Activated effector memory CD4-positive, alpha-beta T cell treated with anti-CD3 and anti-CD28 coated beads, Interleukin-2, amount 50 U/mL, for 16 hours (primary cell): ENCODE measurements around the gene RAB44.
A peak's percentile ranks its signal among the peaks of the same experiment; 100 is the strongest.

Source experiments
- DNase-seq: peaks from one replicate; pipeline ENCODE4 v3.0.0-alpha.2; 2020

RAB44 gene

DNA sequence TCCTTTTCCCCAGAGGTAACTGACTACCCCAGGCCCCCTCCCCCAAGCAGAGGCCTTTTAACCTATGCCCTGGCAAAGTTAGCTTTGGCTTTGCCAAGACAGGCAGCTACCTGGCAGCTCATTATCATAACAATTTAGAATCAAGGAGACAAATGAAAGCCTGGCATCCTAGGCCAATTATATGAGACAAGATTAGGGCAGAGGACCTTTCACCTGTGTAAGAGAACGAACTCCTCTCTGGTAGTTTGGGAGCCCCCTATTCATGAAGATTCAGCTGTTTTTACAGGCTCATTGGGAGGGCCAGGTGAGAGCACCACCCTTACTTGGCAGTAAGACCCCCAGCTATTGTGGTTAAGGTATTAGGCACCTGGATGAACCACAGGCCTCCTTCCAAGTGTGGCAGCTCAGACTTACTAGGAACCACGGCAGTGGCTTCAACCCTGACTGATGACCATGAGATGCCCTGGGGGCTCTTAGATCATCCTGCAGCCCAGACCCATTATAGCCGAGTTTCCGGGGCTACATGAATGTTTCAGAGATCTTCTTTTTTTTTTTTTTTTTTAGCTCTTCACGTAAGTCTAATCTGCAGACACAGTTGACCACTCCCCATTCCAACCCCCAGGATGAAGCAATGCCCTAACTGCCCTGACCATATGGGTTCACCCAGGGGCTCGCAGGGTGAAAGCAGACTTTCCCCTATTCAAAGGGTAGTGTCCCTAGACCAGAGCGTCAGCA, 56.2 kb downstream of the RAB44 start:
- no peak for DNase-seq

DNA sequence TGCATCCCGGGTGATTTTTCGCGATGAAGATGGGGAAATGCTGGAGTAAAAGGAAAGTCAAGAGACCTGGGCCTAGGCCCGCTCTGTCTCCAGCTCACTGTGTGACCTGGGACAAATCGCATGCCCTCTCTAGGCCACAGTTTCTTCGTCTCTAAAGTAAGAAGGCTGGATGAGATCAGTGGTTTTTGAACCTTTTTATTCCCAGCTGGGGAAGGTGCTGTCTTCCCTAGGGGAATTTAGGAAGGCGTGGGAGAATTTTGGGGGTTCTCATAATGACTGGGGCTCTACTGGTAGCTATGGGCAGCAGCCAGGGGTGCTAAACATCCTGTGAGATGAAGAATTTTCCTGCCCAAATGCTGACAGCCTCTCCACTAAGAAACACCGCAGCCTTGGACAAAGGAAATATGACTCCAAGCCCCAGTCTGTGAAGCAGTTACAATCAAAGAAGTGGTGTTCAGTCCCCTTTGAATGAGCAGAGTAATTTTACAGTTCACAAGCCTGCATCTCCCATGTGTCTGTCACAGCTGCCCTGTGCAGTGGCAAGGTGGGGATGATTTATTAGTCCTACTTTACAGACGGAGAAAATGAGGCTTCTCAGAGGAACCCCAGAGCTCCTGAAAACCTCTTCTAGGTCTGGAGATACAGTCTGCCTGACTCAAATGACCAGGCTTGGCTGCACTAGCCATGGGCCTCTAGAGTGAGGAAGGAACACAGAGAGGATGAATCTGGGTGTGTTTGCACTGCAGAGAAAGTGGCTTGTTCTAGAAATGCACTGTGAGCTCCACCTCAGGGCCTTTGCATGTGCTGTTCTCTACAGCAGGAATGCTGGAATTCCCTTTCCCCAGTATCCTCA, 57.2 kb downstream of the RAB44 start:
- no peak for DNase-seq

DNA sequence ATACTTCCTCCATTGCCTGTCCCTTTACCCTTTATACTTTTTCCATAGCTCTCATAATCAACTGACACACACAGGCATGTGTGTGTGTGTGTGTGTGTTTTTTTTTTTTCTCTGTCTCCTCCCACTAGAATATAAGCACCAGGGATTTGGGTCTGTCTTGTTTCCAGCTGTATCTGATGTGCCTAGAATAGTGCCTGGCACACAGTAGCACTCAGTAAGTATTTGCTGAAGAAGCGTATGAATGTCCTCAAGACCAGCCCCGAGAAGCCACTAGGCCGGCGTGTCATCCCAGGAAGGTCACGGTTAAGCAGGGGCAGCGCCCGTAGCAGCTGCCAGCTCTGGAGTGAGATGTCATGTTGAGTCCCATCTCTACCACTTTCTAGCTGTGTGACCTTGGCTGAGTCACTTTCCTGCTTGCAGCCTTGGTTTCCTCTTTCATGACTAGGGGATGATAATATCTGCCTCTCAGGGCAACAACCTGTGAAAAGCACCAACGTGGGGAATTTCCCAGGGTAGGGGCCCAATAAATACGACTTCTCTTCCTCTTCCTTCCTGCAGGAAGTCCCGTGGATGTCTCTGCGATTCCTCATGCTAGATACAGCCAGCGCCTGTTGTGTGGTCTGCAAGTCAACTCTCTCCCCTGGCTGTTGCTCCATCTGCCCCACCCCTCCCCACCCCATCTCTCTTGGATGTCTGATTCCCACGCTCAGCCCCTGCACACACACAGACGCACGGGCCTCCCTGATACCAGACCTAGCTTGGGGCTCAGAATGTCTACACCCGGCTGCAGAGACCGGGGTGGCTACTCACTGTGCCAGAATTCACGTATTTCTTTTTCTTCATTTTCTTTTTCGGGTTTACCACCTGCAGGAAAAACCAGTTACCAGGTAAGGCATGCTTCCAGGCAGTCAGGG, 58.1 kb downstream of the RAB44 start:
- peak; percentile 92 for DNase-seq

DNA sequence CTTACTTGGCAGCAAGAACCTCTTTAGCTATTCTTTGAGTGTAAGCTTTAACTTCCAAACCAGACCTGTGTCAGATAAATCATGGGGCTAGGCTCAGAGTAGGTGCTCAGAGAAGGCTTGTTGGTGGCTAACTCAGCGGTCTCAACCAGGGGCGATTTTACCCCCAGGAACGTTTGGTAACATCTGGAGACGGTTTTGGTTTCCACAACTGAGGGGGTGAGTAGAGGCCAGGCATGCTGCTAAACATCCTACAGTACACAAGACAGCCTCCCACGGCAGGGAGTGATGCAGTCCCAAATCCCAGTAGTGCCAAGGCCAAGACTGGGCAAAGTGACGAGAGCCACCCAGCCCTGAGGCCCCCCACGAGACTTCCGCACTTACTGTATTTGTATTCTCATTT, 59.2 kb downstream of the RAB44 start:
- DNase-seq: no peak

DNA sequence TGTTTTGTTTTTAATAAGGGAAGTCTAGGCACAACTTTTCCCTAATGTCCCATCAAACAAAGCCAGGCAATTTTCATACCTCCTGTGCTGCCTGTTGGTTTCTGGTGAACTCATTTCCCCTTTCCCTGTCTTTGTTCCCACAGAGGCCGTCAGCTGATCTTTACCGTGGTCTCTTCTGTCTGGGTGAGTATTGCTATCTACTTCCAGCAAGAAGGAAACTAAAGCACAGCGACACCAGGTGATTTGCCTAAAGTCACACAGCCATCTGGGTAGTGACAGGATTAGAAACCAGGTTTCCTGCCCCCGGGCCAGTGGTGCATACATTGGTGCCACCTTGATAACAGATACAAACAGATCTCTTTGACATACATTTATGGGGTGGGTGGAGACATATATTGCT, 59.6 kb downstream of the RAB44 start:
- DNase-seq: peak; percentile 78

DNA sequence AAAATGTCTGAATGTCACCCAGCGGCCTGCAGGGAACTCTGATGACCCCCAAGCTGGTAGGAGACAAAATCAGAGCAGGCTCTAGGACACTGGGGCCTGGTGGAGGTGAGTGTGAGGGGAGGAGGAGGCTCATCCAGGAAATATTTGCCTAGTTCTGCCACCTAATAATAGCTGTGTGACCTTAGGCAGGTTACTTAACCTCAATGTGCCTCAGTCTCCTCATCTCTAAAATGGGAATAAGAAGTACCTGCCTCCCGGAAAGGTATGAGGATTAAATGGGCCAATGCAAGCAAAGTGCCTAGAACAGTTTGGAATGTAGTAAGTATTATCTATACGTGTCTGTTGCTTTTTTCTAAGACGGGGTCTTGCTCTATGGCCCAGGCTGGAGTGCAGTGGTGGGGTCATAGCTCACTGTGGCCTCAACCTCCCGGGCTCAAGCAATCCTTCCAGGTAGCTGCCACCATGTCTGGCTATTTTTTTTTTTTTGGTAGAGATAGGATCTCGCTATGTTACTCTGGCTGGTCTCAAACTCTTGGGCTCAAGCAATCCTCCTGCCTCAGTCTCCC, 60.4 kb downstream of the RAB44 start:
- no peak for DNase-seq

DNA sequence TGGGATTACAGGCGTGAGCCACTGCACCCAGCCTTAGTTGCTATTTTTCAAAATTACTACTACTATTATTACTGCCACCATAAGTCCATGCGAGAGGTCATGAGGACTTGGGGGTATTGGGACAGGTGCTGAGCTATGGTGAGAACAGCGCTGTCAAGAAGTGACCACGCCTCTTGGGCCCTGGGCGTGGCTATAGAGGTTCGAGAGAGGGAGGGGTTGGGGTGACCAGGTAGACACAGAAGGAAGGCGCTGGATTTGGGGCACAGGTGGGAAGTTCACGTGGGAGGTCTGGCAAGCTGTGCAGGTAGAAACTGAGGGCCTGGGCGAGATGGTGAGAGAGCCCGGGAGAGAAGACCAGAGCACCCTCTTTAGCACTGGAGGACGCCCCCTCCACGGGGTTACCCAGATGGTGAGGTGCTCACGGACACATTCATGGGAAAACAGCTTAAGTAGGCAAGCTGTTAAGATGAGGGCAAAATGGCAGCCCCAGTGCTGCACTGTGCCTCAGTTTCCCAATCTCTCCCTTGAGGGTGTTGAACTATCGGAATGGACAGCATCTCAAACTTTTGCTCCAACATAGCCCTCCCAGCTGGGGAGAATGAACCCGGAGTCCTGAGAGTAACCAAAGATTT, 61.0 kb downstream of the RAB44 start:
- DNase-seq: peak; percentile 62

DNA sequence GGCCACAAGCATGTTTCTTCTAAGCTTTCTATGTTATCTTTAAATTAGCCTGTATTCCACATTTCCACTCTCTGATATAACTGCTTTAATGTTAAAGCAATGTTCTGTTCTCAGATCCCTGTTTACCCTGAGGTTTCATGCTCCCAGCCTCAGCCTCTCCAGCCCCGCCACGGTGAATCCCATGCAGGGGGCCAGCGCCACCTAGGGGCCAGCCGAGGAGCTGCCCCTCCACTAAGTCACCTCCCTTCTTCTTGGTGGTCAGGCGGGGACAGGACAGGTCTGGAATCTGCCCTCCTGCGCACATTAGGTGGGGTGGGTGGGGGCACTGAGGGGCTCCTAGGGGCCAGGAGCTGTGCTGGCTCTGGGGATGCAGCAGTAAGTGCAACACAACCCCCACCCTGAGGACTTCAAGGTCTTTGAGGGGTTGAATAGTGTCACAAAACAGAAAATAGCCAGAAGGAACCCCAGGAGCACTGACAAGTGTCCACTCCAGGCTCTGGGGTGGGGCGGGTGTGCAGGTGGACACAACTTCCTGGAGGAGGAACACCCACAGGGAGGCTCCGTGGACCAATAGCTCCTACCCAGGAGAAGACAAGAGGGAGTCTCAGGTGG, 61.6 kb downstream of the RAB44 start:
- peak; percentile 94 for DNase-seq

DNA sequence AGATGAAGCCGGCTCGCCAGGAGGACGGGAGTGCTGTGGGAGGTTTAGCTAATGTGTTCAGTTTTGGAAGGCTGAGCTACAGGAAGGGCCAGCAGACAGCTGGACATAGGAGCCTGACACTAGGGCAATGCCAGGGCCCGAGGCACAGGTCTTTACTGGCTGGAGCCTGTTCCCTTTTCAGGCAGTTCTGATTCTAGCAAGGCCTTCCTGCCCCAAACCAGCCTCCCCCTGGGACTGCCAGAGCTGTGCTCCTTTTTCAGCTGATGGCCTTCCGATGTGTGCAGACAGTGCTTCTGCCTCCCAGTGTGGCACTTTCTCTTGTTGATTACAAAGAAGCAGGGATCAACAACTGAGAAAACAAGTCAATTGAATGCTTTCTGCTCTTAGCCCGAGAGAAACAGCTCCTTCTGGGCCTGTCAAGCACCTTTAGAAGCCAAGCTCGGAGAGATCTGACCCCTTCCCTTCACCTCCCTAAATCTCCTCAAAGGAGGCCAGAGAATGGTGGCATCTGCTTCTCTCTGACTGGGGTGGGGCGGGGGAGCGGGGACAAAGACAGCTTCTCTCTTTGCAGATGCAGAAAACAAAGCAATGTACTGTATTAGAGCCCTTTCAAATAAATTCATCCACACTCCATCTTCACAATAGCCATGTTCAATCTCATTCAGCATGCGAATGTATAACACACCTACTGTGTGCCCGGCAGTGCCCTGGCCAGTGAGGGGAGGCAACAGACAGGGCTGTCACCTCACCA, 63.2 kb downstream of the RAB44 start:
- no peak for DNase-seq

DNA sequence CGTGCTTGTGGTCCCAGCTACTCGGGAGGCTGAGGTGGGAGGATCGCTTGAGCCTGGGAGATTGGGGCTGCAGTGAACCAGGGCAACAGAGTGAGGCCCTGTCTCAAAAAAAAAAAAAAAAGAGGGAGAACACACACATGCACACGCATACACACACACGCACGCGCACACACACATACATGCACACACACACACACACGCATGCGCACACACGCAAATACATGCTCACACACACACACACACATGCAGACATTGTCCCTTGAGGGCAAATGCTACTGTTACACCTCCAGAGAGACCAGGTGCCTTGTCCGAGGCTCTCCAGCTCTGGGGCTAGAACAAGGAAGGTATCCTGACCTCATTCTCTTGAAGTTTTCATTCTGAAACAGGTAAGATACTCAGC, 64.5 kb downstream of the RAB44 start:
- no peak for DNase-seq

DNA sequence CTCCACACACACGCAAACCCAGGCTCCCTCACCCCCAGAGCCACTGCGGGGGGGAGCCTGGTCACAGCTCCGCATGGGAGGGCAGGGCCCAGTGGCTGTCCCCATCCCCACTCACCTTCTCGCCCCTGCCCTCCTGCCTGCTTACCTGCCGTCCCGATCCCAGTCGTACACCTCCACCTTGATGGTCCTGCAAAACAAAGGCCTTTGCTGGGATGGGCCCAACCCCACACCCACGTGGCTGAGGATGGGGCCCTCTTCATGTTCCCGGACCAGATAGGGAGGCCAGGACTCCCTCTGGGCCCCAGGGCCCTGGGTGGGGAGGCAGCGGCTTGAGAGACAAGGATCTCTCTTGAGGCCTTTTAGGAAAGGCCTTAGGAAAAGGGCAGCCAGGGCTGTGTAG, 67.6 kb downstream of the RAB44 start:
- DNase-seq: no peak

DNA sequence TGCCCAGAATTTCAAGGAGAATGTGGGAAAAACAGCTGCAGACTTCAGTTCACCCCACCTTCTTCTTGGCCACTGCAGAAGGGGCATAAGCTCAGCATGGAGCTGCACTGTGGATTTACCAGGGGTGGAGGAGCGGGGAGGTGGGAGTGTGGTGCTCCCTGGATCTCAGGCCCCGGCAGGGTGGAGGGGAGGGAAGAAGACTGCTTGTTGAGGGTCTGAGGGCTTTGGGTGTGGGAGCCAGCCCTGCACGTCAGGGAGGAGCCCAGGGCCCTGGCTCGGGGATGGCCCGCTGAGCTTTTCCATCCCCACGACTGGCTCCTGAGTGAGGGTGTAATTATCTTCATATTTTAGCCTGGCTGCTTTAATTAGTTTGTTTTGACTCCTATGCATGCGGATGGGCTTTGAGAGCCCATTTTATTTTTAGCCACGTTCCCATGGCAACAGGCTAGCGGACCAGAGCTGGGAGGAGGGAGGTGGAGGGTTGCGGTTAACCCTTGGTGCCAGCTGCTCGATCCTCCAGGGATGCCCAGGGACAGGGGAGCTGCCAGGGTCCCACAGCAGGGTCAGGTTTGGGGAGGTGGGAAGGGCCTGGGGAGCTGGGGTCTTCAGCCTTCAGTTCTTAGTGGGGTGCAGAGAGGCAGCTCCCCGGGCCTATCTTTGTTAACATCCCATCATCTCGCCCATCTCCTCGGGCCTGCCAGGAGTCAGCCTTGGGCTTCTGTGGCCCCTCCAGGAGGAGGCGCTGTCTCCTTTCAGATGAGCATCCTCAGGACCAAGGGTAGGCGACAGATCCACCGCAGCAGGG, 68.2 kb downstream of the RAB44 start:
- peak; percentile 90 for DNase-seq

DNA sequence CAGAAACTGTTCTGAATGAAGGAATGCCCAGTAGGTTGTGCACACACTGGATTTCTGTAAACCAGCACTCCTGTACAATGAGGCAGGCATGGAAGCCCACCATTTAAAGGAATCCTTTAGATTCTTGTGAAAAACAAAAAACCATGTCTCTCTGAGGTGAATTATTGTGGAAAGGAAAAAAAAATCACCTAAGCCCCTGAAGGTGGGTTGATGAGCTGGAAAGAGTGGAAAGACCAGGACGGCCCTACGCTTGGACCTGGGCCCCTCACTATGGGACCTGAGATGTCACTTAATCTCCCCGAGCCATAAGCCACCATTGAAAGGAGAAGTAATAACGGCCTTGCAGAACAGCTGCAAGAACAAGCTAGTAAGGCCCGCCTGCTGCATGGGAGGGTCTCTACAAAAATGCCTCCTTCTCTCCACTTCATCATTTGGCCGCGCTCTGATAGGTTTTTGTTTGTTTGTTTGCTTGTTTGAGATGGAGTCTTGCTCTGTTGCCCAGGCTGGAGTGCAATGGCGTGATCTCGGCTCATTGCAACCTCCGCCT, 68.8 kb downstream of the RAB44 start:
- DNase-seq: no peak

DNA sequence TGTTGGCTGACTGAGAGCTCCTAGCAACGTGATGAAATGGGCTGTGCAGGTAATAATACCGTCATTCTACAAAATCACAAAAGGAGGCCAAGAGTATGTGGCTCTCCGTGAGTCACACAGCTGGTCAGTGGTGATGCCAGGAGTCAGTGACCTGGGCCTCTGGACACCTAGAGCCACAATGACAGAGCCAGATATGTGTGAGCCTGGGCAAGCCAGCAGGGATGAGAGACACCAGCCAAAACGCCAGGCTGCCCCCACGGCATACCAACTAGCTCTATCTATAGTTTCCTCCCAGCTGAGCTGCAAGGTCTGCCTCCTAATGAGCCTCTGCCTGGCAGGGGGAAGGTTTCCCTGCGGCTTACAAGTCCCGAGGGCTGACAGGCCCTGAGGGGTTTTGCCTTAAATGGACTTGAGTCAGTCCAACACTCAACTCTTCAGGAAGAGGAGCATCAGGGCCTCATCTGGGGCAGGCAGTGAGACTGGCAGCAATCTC, 71.6 kb downstream of the RAB44 start:
- DNase-seq: no peak

DNA sequence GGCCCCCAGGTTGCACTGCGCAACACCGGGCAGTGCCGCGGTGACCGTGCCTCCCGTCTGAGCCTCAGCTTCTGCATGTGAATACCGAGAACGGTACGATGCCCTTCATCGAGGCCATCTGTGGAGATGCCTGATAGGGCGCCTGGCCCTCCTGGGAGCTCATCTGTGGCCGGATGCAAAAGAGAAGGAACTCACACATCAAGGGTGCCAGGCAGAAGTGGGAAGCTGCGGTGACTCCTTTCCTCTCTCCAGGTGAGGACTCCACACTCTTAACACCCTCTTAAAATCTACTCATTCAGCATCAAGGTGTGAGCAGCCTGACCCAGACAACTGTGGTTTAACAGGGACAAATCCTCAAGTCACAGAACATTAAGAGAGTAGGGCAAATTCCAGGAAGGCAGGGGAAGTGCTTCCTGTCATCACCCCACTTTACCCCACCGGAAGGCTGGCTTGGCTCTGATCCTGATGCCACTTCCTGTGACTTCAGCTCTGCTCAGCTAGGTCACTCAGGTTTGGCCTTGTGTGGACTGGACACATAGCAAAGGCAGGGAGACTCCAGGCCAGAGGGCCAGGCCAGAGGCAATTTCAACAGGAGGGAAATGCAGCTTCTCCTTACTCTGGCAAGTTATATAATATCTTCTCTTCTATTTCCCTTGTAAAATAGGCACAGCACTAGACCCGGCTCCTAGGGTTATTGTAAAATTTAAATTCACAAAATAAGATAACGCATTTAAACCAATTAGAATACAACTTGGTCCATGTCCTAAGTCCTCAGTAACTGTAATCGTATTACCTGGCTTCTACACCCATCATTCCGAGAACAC, 72.3 kb downstream of the RAB44 start:
- peak; percentile 72 for DNase-seq

DNA sequence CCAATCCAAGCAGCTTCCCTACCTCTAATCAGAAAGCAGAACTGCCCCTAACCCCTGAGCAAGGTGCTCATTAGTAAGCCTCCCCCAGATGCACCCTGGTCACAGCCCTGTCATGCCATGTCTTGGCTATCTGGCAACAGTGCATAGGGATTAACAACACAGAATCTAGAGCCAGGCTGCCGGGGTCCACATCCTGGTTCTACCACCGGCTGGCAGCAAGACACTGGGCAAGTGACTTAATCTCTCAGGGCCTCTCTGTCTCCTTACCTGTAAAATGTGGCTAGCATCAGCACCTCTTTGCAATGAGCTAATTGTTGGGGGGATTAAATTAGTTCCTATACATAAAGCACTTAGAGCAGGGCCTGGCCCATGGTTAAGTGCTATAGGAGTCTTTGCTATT, 73.5 kb downstream of the RAB44 start:
- DNase-seq: no peak

DNA sequence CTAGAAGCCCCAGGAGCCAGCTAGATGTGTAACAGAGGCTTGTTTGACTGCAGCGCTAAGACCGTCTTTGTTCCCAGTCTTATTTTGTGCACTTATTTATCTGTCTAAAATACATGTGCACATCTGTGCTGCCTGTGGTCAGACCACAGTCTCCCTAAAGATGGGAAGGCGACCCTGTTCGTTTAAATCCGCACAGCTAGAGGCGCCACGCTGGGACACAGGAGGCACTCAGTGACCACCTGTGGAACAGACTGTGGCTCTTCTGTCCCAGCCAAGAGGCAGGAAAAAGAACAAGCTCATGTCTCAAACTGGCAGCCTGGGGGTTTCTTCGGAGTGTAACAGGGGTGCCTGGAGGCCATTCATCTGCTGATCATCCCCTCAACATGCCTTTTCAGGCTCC, 74.8 kb downstream of the RAB44 start:
- DNase-seq: no peak

DNA sequence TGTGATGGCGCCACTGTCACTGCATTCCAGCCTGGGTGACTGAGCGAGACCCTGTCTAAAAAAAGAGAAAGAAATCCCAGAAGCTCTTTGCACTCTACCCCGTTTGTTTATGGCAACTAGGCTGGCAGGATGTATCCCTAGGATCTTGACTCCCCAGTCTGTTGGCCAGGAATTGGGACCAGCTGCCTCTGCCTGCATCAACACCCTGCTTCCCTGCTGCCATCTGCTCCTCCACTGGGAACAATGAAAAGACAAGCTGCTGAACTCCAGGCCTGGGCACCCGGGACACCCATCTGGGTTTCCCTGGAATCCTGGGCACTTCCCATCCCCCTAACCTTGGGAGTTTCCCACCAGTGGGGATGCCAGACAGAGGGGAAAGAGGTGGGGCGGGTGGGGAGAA, 76.7 kb downstream of the RAB44 start:
- no peak for DNase-seq

DNA sequence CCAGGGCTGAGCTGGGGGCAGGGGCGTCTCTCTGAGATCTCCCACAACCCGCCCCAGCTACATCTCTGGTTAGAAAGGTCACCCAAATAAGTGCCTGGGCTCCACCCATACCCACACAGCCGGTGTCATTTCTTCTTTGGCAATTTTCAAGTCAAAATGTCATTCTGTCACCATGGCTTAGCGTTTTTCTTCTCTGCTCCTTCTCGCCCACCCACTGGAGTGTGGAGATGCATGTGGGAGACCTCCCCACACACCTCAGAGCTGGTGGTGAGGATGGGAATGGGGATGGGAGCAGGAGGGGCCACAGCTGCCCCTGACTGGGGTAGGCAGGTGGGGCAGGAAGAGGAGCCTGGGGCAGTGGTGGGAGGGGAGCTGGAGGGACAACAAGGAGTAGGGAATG, 78.5 kb downstream of the RAB44 start:
- DNase-seq: no peak
